NB4 (cell line): ENCODE results near the gene NSUN6.
"Not testable (repeated sequence)": the region's sequence is repeated elsewhere in the genome, so short reads cannot be mapped to it uniquely, and the experiment has no call there.

ENCODE experiments used
- MAX ChIP-seq: IDR thresholded peaks from 2 replicates; pipeline ENCODE4 v1.6.1; 2011; ENCODE audit warnings: low read depth, low read length
- TF ChIP-seq, protein P1 (sequence below): IDR thresholded peaks from one replicate; pipeline ENCODE4 v1.5.1; 2012; ENCODE audit warnings: low read depth, low read length

- TF ChIP-seq MAX = not testable (repeated sequence)
- TF ChIP-seq, protein P1, sequence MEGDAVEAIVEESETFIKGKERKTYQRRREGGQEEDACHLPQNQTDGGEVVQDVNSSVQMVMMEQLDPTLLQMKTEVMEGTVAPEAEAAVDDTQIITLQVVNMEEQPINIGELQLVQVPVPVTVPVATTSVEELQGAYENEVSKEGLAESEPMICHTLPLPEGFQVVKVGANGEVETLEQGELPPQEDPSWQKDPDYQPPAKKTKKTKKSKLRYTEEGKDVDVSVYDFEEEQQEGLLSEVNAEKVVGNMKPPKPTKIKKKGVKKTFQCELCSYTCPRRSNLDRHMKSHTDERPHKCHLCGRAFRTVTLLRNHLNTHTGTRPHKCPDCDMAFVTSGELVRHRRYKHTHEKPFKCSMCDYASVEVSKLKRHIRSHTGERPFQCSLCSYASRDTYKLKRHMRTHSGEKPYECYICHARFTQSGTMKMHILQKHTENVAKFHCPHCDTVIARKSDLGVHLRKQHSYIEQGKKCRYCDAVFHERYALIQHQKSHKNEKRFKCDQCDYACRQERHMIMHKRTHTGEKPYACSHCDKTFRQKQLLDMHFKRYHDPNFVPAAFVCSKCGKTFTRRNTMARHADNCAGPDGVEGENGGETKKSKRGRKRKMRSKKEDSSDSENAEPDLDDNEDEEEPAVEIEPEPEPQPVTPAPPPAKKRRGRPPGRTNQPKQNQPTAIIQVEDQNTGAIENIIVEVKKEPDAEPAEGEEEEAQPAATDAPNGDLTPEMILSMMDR = not testable (repeated sequence)
Observed at GRCh38 chr10:18623671-18624070, 27.7 kb downstream of the NSUN6 start.
